Measurements from ENCODE around the gene USH2A.

- TF ChIP-seq CTCF (IDR thresholded peaks at IDR 0.05) (no peak), JUND (IDR thresholded peaks at IDR 0.05) (no peak), SMC3 (IDR thresholded peaks at IDR 0.05; ENCODE audit: low read depth, low read length) (no peak), TAF1 (IDR thresholded peaks at IDR 0.05; ENCODE audit: borderline replicate concordance, low read depth, low read length) (no peak), NRF1 (IDR thresholded peaks at IDR 0.05; ENCODE audit: low read depth, low read length) (no peak), REST (IDR thresholded peaks at IDR 0.05; ENCODE audit: low read depth, low read length) (no peak), ZBTB33 (IDR thresholded peaks at IDR 0.05; ENCODE audit: borderline replicate concordance, low read depth) (no peak)
Measured at GRCh38 chr1:215601276-215601675, 822.0 kb downstream of the USH2A start.
